GM18526 (cell line): Measurements from ENCODE around the gene SPPL2A.

Source experiments
- POLR2A ChIP-seq: IDR thresholded peaks from 3 replicates; pipeline ENCODE4 v1.6.1; 2011; ENCODE audit not compliant: insufficient read length; ENCODE audit errors: extremely low read depth

SPPL2A gene

DNA sequence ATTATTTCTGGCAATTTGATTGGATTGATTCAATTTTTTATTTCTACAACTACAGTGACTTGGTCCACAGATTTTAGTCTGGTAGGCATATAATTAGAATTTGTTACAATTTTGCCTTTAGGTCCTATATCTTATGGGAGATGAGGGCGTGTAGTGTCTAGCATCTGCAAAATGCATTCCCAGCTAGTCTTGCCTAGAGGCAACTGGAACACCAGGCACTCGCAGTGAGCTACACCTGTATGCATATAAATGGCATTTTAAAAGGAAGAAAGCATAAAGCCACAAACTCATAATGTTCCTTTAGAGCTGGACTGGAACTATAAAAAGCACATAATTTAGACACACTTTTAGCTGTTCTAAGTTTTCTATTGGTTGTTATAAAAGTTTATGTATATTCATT, 17.9 kb upstream of the SPPL2A start:
- no peak for TF ChIP-seq POLR2A

DNA sequence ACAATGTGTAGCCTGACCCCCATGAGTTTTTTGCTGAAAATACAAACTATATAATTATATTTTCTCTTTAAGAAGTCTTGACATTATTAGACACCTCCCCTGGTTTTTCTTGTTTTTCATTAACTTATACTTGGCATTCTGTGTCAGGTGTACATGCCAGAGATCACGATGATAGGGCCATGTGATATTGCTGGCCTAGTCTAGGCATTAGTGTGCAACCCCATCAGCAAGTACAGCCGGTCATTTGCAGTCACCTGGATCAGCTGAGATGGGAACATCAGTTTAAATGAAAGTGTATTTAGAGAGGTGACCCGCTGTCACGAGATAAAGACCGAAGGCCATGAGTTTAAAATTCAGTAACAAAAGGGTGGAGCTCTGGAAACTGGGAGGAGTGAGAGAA, 12.6 kb upstream of the SPPL2A start:
- TF ChIP-seq POLR2A: no peak

GRCh38 chr15:50777042-50777441, 11.5 kb upstream of the SPPL2A start:
- TF ChIP-seq POLR2A: no peak

- no peak for TF ChIP-seq POLR2A
These were observed 8.9 kb upstream of the SPPL2A start for GRCh38 chr15:50774450-50774849.

- TF ChIP-seq POLR2A: no peak
These were observed 7.9 kb upstream of the SPPL2A start for GRCh38 chr15:50773389-50773788.

DNA sequence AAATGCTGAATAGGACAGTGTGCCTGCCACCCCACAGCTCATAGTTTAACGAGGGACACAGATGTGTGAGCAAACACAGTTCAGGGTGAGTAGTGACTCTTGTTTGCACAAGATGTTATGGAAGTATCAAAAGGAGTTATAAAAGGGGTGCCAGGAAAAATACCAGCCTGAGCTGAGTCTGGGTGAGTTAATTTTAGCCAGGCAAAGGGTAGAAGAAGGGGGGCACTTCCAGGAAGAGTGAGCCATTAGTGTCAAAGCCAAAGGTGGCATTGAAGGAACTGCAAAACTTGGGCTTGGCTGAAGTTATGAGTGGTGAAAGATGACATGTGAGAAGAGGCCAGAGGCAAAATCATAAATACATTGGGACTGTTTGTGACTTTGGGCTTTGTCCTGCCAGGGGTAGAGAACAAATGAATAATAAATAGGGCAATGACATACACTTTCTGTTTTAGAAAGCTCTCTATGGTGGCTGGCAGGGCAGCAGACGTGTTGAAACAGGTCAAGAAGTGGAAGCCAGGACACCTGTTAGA, 1.9 kb upstream of the SPPL2A start:
- no peak for TF ChIP-seq POLR2A

- TF ChIP-seq POLR2A: no peak
These were observed 878 bp downstream of the SPPL2A start for GRCh38 chr15:50764461-50765194.

DNA sequence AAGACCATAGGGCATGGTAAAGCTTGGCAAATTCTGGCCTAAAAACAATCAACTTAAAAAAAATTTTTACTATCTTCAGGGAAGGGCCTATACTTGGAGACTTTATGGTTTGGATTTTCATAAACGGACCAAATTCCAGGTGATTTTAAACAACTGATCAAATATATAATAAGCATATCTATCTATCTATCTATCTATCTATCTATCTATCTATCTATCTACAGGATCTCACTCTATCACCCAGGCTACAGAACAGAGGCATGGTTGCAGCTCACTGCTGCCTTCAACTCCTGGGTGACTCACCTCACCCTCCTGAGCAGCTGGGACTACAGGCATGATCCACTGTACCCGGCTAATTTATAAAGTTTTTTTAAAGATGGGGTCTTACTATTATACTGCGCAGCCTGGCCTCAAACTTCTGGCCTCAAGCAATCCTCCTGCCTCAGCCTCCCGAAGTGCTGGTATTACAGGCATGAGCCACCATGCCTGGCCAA, 6.7 kb downstream of the SPPL2A start:
- TF ChIP-seq POLR2A: no peak

- no peak for TF ChIP-seq POLR2A
These were observed 12.0 kb downstream of the SPPL2A start for GRCh38 chr15:50753463-50753862.

DNA sequence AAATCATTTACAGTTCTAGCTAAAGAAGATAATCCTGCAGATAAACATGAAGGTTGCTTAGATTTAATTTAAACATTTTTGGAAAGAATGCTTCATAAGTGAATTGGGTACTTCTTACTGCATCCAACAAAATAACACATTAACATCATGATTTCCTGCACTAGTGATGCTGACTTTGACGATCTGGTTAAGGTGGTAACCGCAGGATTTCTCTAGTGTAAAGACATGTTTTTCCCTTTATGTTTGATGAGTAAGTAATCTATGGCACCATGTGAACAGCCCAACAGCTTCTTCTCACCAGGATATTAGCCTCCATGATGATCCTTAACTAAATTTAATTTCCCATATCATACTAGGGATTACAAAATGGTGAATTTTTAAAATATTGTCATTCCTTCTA, 14.1 kb downstream of the SPPL2A start:
- no peak for TF ChIP-seq POLR2A

GRCh38 chr15:50750227-50750705, 15.2 kb downstream of the SPPL2A start:
- no peak for TF ChIP-seq POLR2A

GRCh38 chr15:50747523-50747922, 18.0 kb downstream of the SPPL2A start:
- no peak for TF ChIP-seq POLR2A

GRCh38 chr15:50744601-50745000, 20.9 kb downstream of the SPPL2A start:
- no peak for TF ChIP-seq POLR2A

GRCh38 chr15:50740955-50741354, 24.6 kb downstream of the SPPL2A start:
- TF ChIP-seq POLR2A: no peak

GRCh38 chr15:50736823-50737222, 28.7 kb downstream of the SPPL2A start:
- TF ChIP-seq POLR2A: no peak

GRCh38 chr15:50735156-50735555, 30.4 kb downstream of the SPPL2A start:
- no peak for TF ChIP-seq POLR2A

DNA sequence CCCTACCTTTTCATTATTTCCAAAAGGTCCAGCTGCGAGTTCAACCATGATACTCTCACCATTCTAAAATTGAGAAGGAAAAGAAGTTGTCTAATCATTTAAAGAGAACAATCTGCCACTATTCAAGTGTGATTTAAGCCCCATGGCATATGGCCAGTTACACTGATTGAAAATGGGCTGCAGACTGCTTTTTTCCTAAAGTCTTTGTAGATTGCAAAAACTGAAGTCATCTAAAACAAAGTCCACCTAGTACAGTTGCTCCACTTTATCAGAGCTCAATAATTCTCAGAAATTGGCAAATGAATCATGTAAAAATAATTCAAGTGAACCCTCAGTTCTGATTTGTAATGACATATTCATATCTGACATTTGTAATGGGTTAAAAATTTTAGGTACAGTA, 39.2 kb downstream of the SPPL2A start:
- TF ChIP-seq POLR2A: no peak
